Ureter (tissue), 1 donor: Measurements from ENCODE around the gene CFAP46. TPM values are rescaled to one million over a fixed set of nuclear protein-coding genes. Genes with fewer than 3 reads are reported as not detected.

Experiments
- DNase-seq: peaks from one replicate; pipeline ENCODE4 v3.0.0-alpha.2; 2020; ENCODE audit warnings: low spot score
- total RNA-seq: library from RNA; stranded (reverse); gene quantifications from one replicate; pipeline ENCODE4 v1.2.4, GENCODE V29; 2023
- donor health status: DM: yes; HTN: yes; CAD: no.

Gene CFAP46
- total RNA-seq, 1 donor from 2014 or later = 1.7 TPM

DNA sequence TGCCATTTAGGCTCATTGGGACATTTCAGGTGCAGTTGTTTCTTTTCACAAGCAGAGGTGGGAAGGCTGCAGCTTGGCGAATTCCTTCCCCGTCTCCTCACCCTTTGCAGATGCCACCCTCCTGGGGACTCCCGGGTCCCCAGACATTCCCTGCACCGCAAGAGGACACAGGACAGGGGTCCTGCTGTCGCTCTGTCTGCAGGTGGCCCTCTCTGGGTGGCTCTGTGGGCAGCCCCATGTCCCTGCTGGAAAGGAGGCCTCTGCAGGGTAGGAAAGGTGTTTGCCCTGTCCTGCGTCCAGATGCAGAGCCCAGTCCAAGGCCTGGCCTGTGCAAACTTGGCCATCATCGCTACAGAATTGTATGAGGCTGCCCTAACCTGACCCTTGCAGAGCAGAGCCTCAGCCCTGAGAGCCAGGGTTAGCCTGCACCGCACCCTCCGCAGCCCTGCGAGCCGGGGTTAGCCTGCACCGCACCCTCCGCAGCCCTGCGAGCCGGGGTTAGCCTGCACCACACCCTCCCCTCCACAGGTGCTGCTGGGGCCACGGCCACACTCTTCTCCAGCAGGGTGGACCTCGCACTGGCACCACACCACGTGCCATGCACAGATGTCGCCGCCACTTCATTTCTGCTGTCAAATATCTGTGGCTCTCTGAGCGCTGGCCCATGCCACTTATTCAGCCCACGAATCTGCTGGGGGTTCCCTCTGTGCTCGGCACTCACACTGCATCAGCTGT, 61.0 kb downstream of the CFAP46 start:
- DNase-seq = no peak

DNA sequence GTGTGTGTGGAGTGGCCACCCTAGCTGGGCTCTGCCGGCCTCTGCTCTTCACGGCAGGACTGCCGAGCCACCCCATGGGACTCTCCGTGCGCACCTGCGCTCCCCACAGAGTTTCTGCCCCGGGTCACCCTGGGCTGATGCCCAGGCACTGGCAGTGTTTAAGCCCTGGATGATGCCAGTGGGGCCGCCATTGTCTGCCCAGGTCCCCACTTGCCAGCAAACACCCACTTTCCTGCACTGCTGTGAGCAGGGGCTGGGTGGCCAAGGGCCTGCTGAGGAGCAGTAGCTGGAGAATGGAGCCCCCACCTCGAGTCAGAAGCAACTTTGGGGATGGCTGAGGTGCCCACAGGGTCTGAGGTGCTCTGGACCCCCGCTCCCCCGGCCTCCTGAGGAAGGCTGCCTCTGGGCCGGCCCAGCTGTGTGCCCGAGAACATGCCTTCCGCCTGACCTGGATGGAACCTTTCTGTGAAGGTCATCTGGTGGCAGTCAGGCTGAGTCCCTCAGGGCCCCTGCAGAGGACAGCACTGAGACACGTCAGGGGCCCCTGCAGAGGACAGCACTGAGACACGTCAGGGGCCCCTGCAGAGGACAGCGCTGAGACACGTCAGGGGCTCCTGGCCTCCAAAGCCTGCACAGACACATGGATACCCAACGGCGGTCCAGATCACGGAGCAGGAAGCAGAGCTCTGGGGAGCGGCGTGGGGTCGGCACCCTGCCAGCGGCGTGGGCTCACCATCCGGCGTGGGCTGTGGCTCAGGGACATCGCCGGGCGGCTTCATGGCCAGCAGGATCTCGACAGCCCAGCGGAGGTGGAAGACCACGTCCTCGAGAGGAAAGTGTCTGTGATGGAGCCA, 62.0 kb downstream of the CFAP46 start:
- DNase-seq = no peak

DNA sequence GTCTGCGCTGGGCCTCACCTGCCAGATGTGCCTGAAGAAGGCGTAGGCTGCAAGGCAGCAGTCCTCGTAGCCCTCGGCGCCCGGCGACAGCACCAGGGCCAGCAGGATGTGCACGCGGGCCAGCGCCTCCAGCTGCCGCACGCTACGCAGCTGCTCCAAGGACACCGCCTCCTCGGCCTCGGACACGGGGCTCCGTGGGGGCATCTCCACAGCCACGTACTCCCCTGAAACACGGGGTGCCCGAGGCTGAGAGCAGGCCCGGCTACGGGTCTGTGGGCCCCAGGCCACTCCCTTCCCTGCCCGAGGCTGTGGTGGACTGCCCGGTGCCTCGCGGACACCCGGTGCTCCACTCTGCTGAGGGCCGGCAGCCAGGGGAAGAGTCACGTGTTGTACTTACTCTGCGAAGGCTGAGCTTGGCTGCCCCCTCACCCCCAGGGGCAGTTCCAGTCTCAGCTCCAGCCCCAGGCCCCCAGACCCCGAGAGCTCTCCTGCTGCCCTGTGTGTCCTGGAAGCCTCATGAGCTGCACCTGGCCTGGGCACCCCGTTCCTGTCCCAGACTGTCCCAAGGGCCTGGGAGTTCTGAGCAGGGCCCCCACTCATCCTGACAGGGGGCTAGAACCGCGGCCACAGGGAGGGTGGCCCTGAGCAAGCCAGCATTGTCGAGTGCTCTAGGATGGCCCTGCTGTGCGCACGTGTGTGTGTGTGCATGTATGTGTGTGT, 62.8 kb downstream of the CFAP46 start:
- DNase-seq = no peak

DNA sequence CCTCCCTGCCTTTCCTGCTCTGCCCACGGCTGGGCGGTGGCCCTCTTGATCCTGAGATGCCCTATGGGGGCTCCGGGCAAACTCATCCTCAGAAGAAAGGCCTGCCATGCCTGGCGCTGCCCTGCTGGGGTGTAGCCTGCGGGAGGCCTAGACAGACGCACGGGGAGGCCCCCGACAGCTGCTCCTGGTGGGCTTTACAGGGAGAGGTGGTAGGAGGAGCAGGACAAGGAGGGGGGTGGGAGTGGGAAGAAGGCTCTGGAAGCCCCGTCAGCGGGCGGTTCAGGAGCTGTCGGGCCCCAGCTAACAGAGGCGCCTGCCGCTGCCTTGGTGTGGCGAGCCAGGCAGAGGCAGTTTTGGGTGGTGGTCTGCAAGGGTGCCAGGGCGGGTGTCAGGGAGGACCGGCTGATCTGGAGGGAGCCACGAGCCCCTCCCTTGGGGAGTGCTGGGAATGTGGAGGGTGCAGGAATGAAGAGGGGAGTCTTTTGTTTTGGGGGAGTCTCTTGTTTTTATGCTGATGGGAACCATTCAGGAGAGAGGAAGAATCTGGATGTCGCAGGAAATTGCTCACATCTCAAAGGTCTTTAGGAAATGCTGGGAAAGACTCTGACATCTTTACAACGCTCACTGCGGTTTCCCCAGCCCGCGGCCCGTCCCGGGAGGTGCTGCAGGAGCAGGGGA, 63.5 kb downstream of the CFAP46 start:
- DNase-seq = peak; percentile 23

DNA sequence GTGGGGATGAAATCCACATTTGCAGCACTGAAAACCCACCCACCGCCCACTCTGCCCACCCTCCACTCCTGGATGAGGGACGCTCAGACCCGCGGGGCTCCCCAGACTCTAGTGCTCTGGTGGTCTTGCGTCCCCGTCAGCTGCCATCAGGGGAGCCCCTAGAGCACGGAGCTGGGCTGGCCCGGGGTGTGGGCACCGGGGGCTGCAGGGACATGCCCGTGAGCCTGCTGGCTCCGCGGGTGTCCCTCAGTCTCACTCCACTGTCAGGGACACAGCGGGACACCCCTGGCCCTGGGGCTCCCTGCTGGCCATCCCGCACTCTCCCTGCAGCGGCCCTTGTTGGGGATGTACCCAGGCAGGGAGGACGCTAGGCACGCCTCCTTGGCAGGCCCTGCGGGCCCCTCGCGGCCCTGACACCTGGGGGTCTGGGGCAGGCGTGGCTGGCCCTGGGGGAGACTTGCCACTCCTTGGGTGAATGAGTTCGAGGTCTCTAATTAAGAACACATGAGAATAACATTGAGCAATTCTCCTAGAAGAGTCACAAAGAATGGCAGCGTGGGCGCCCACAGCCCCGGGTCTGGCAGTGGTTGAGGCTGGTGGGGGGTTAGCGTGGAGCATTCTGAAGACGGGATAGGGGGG, 64.2 kb downstream of the CFAP46 start:
- DNase-seq = peak; percentile 39

DNA sequence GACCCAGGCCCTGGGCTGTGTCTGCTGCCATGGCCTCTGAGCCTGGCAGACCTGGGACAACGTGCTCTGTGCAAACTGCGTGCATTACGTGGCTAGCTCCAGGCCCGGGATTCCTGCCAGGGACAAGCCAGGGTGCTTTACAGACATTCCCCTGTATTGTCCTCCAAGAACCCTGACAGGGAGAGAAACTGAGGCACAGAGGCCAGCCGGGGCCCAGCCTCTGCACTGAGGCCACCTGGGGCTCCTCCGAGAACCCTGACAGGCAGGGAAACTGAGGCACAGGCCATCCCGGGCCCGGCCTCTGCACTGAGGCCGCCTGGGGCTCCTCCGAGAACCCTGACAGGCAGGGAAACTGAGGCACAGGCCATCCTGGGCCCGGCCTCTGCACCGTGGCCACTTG, 64.9 kb downstream of the CFAP46 start:
- no peak for DNase-seq

DNA sequence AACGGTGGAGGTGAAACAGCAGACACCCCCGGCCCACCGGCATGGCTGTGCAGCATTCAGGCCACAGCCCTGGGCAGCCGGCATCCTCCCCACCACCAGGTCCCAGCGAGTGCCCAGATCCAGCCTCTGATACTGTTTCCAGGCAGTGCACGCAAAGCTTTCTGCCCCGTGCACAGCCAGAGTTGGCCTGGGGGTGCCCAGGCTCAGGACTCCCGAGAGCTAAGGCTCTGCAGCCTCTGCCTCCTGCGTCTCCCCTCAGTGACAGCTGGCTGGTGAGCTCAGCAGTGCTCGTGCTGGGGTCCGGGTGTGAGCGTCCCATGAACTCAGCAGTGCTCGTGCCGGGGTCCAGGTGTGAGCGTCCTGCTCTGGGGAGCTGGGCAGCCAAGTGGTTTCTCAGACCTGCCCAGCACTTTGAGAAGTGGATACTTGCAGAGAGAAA, 65.4 kb downstream of the CFAP46 start:
- peak; percentile 30 for DNase-seq

DNA sequence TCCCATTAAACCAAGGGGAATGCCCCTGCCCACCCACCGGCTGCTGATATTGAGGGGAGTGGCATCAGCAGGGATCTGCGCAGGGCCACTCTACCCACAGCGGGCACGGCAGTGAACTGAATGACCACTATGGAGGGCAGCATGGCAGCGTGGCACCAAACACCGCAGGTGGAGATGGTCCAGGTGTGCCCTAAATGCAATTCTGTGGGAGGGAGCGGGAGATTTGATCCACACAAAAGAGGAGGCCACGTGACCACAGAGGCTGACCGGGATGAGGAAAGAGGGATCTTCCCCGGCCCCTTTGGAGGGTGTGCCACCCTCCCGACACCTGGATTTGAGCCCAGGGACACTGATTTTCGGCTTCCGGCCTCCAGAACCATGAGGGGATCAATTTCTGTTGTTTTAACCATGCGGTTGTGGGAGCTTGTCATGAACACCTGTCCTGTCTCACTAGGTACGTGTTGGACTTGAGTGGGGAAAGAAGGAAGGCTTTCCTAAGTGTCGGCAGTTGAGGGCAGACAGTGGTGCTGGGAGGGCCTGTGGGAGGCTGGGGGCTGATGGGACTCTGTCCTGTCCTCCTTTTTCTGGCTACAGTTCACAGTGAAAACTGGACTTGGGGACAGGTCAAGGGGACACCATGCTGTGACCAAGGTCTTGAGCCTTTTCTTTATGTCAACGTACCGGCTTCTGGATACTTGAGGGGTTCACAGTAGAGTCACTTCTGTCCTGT, 66.1 kb downstream of the CFAP46 start:
- DNase-seq = no peak

DNA sequence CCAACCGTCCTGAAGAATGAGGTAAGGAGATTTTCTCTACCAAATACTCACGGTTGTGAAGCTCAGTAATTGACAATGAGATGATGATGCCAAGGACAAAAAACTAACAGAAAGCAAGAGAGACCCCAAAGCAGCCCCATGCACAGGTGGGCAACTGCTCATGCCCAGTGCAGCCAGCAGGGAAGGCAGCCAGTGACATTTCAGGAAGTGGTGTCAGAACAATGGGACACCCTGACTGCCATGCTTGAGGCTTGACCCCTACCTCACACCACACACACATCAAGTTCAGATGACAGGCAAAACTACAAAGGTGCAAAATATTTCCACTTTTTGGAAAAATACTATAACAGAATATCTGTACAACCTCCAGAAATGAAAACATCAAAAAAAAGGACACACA, 66.9 kb downstream of the CFAP46 start:
- DNase-seq = peak; percentile 25

DNA sequence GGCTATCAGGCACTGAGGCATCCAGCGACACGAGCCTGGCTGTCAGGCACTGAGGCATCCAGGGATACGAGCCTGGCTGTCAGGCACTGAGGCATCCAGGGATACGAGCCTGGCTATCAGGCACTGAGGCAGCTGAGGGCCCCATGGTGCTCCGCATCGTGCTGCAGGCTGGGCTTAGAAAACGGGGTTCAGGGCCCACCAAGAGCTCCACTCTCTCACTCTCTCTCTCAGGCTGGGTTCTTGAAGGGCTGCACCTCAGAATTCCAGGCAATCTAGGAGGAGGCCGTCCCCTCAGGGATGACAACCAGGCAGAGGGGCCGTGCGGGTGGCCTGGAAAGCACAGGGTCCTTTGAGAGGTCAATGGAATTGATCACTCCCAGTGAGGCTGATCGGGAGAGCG, 69.0 kb downstream of the CFAP46 start:
- peak; percentile 36 for DNase-seq

DNA sequence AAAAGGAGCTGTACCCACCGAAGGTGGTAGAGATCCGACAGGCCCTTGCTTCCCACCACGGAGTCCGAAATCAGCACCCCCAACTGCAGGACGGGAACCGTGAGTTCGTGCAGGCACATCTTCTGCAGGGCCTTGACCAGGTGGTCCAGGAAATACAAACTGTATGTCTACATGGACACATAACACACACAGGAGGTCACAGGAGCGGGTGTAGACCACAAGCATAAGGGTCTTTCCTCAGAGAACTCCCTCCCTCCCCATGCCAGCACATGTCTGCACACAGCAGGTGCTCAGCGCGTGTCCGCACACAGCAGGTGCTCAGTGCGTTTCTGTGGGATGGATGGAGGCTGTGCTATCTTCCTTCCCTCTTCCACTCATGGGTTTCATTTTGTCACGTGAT, 69.7 kb downstream of the CFAP46 start:
- no peak for DNase-seq

DNA sequence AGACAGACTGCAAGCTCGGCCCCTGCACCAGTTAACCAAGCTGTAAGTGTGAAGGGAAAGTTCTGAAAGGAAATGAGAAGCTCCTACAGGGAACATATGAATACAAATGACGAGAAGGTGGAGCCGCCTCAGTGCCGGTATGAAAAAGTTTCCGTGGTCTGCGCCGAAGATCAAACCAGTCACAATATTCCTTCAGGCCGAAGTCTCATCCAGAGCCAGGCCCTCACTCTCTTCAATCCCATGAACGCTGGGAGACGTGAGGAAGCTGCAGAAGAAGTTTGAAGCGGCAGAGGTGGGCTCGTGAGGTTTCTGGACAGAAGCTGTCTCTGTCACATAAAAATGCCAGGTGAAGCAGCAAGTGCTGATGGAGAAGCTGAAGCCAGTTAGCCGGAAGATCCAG, 71.9 kb downstream of the CFAP46 start:
- no peak for DNase-seq

DNA sequence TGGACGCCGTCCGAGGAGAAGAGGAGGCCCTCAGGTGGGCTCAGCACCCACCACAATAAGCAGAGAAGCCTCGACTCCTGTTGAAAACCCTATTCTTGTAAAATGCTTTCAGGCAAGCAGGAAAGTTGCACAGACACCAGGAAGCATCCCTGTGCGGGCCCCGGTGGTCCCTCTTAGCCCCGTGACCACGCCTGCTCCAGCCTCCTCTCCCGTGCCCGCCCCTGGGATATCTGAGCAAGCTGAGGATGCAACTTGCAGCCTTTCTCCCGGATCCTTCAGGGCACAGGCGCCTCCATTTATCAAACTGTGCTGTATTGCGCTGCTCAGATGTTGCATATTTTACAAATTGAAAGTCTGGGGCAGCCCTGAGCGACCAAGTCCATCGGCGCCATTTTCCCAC, 72.7 kb downstream of the CFAP46 start:
- no peak for DNase-seq

DNA sequence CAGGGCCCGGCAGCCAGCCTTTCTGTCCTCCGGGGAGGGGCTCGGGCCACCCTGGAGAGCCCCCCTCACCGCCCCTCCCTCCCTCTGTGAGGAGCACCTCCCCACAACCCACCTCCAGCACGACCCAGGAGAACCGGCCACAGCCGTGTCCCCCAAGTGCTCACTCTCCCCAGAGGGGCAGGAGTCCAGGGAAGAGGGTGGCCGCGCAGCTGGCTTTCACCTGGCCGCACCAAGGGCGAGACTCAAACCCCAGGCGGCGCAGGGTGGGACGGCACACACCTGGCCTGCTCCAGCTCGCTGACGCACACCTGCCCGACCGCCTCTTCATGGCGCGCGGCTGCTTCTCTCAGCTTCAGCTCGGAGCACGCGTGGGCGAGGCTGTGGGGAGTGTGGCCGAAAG, 73.4 kb downstream of the CFAP46 start:
- DNase-seq = peak; percentile 36

DNA sequence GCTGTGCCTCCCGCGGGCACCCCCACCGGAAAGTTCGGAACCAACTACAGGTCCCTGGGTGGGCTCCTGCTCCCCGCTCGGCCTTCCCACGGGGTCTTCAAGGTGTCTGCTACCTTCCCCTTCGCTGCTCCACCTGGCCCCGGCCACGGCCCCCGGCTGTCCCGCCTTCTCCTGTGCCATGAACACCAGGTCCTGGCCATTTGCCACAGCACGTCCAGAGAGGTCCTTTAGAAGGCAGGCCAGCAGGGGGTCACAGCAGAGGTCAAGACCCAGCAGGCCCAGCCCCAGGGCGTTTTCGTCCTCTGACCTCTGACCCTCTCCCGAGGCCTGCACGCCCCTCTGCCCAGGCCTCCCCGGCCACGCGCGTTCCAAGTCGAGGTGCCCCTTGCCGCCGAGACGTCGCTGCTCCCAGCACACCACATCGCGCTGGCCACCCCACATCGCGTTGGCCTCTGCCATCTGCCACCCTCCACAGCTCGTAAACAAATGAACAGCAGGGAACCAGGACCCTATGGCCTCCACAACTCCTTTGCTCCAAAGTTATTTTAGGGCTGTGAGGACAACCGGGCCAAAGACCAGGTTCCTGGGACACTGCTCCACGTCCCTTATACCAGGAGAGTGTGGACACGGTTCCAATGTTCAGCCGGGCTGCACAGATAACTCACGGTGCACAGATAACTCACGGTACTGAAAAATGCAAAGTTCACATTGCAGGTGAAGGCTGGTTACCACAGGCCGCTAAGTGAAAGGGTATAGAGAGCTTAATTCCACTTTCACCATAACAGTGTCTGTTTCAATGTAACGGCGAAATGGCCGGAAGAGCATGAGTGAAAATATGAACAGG, 74.3 kb downstream of the CFAP46 start:
- peak; percentile 39 for DNase-seq

DNA sequence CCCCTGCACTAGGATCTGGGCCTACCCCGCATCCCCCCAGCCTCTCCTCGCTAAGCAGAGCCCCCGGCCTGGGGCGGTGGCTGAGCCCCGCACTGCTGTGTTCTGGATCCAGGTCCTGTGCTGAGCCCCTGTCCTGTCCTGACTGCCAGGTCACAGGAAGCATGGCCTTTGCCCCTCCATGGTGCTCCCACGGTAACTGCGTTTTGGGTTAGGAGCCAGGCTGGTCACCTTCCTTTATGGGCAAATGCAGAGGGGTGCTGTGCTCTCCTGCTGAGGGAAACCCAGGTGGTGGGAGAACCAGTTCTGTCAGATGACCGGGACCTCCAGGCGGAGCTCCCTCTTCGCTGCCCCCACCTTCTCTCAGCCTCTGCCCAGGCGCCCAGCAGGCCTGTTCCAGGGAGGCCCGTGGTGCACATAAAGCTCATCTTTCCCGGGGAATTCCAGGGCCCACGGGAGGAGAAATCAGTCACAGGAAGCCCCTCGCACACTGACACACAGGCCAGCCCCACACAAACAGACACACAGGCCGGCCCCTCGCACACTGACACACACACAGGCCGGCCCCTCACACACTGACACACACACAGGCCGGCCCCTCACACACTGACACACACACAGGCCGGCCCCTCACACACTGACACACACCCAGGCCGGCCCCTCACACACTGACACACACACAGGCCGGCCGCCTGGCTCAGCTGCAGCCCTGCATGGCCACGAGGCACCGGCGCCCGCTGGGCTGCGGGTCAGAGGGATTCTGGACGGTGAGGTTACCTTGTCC, 75.6 kb downstream of the CFAP46 start:
- DNase-seq = peak; percentile 33

DNA sequence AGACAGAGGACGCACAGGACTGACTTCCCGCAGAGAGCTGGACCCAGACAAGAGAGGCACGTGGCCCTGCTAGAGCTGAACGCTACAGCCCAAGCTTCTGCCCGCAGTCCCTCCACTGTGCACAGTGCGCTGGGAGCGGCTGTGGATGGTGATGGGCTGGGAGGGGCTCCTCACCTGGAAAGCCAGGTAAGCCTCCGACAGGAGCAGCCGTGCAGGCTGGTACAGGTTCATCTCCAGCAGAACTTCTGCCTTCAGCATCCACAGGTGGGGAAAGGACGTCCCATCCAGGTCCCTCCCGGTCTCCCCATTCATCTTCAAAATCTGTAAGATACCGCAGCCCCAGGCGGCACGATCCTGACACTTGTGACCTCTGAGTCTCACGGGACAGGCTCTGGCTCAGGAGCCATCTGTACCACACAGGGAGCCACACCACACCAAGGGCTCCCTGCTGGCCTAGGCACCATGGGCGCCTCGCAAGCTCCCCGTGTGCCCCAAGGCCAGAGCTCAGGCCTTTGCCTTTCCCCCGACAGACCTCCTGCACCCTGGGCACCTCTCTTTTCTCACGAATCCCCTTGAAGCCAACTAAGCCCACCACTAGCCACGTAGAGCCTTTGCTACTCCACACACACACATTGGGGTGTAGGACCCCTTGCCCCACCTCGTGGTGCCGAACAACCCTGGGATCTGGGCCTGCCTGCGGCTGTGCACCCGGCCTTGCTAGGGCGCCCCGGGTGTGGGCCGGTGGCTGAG, 76.3 kb downstream of the CFAP46 start:
- DNase-seq = peak; percentile 27

DNA sequence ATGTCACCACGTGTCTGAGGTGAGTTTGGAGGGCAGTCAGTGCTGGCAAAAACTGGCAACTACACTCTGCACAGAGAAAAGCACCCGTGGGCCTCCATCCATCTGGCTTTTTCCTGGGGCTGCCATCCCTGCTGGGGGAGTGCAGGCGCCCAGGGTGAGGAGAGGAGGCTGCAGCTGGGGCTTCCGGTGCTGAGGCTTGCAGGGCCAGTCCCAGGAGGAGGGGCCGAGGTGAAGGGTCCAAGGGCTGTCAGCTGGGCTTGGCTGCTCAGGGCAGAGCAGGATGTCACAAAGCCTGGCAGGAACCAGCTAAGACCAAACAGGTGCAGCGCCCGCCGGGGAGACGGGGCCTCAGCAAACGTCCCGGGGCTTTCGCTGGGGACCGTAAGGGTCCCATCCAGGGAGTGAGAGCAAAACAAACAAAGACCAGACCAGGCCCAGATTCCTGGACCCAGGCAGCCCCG, 77.2 kb downstream of the CFAP46 start:
- peak; percentile 39 for DNase-seq
